AG08396 (cell line): ENCODE data around the gene SH3GL2.

Experiments
- DNase-seq: peaks from one replicate; pipeline ENCODE4 v3.0.0; 2012; ENCODE audit warnings: low spot score, mixed read lengths

Gene SH3GL2

DNA sequence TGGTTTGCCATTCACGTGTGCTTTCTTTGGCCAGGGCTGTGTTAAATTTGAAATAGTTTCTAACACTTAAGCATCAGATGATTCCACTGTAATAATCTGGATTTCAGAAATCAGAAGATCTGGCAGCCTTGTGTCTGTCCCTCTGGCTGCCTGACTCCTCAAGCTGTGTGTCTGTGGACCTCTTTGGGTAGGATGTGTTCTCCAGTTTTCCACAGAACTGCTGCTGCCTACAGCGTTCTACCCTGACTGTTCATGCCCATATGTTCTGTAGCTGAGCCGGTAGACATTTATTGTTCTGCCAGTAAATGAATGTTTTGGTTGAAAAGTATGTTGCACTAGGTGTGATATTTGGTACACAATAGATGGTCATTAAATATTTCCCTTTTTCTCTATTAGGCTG is 81.3 kb downstream of the SH3GL2 start:
- no peak for DNase-seq

DNA sequence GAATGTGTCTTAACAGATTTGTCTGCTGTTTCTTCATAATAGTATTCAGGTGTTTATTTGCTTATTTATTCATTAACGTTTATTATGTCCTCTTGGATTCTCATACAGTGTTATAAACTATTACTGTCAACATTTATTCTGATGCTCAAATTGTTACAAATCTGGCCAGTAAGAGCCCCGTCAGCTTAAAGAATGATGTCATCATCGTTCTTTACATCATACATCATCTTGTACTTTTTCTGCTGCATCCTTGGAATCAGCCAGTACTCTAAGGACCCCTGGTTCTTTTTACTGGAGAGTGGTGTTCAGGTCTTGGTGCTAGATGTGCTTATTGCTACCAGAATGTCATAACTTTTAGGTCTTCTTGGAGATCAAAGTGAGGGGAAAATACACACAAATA is 86.6 kb downstream of the SH3GL2 start:
- no peak for DNase-seq

DNA sequence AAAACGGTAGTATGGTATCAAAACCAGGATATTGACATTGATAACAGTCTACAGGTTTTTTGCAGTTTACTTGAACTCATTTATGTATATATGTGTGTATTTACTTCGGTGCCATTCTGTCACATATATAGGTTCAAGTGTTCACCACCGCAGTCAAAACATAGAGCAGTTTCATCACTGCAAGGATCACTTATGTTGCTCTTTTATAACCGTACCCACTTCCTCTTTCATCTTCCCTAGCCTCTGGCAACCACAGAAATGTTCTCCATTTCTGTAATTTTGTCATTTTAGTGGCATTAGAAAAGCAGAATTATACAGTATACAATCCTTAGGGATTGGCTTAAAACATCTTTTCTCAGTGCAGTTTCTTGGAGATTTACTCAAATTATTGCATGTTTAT is 90.3 kb downstream of the SH3GL2 start:
- DNase-seq, result no peak

DNA sequence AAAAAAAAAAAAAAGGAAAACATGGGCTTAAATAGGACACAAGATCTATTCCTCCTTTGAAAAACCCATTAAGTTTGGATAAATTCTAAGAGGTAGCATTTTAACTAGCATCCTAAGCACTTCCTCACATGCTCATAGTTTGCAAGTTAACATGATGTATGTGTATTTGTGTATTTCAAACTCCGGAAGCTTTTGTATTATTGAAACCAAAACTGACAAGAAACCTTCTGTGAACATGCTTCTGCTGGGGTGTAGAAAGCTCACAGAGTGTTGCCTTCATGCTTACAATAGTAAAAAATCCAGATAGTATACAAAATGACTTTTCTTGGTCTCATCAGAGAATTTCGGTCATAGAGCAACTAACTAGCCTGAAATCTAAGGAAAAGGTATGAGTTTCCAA is 103.8 kb downstream of the SH3GL2 start:
- no peak for DNase-seq

DNA sequence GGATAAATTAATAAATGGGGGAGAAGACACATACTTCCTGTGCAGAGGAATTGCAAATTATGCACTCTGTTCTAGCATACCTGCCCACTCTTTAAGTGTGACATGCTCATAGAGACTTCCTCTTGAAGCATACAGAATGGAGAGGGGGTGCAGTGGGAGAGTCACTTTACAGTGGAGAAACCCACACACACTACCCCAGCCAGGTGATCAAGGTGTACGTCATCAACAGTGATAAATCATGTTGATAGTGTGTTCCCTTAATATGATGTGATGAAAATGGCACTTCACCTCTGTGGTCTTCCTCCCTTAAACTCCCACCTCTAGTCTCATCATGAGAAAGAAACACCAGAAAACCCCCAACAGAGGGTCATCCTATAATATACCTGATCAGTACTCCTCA is 110.0 kb downstream of the SH3GL2 start:
- DNase-seq, result no peak

DNA sequence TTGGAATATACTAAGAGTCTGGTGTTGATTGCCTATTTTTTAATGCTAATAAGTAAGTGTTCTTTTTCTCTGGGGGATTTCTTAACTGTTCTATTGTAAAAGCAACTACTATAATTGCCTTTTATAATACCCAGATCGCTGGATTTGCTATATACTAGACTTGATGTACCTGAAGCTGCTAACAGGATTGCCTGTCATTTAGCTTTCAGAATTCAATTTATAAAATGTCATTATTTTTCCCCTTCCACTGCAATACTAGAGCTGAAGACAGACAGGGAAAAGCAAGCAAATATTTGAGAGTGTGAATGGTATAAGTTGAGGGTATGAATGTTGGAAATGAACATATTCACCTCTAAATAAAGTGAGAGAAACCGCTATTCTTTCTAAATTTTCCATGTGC is 115.5 kb downstream of the SH3GL2 start:
- no peak for DNase-seq

DNA sequence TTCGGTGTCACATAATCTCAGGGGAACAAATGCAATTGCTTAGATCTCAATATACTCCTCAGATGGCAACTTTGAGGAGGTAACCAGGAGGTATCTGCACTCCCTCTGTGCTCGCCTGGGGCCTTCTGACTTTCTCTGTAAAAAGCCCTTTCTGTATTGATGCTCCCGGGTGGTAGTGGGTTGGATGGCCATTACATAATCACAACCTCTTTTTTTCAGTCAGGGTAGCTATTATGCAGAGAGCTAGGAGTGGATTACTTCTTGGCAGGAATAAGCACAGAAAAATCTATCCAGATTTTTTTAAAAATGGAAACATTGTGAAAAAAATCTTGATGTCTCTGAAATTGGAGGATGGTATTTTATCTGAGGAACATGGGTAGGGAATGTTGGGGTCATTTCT is 116.6 kb downstream of the SH3GL2 start:
- DNase-seq, result no peak

DNA sequence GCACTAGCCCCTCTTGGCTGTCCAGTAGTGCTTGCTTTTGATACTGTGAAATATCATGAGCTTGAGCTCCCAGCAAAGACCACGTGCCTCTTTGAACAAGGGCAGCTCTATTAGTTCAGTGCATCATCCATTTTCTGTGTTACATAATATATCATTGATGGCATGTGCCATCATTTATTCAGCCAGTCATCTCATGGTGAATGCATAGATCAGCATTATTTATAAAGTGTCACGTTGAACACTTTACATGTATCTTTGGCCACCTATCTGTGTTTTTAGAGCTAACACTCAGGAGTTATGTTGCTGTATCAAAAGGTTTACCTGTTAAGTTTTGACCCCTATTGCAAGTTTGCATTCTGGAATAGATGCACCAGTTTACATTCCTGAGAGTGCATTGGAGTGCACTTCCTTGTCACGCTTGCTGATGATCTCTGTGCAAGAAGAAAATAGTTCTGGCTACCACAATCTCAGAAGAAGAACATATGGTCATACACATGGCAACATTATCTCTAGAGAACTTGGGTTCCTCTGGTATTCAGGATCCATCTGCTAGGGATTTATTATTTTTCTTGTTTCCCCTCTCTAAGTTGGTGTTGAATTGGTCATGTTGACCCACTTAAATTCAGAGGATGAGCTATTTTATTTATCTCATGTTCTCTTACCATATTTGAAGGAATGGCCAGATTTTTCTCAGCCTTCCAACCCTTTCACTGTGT is 120.9 kb downstream of the SH3GL2 start:
- no peak for DNase-seq

DNA sequence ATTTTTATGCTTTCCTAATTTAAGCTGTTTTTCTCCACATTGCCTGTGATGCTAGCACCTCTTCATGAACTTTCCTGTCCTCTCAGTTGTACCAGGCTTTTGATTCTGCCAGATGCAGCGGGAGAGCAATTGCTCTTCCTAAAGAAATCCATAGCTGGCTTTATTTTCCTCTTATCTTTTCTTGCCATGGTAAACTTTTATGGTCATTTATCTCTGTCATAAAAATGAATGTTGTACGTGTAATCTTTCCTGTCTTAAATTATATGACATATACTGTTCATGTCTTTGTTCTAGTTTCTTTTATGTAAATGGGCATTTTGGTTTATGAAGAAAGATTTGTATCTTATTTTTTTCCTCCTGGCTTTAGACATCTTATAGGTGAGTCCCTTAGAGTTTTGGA is 127.5 kb downstream of the SH3GL2 start:
- DNase-seq, result no peak

DNA sequence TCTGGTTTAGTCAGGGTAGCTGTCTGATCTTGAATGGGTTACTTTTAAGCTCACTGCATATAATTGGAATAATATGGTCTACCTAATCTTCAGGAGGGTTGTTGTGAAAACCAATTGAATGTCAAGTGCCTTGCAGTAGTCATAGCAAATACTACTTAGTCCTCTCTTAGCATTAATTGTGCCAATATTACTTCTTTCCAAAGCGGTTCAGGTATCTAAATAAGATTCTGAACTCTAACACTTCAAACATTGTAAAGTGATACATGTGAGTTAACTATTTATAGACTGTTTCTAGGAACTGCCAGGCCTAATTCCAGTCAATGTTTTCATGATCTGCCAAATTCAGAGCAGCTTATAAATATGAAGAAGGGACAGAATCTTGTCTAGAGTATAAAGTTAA is 140.2 kb downstream of the SH3GL2 start:
- DNase-seq, result no peak

DNA sequence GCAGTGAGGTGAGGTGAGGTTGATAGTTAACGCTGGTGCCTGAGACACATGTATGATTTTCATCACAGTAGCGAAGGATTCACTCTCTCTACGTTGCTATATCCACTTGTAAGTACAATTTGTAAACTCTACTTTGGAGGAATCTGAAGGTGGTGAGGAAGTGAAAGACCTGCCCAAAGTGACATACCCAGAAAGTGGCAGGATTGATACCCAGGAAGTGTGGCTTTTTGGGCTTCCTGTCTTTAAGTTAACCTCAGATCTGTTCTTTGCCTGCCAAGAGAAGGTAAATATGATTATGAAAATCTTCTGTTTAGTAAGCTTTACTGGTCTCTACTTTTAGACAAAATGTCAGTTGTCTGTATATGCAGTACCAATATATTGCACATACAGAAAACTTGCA is 143.1 kb downstream of the SH3GL2 start:
- no peak for DNase-seq

DNA sequence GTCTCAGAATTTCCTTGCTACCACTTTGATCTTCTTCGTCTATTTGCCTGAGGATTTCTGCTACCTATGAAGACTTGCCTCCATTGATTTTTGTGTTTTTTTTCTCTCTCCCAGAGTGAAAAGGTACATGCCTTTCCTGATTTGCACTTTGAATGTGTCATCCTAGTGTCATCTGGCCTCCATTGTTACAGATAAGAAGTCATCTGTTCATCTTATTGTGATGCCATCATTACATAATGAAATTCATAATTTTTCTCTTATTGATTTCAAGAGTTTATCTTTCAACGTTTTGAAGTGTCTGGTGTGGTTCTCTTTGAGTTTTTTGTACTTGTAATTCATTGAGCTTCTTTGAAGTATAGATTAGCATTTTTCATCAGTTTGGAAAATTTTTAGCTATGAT is 144.8 kb downstream of the SH3GL2 start:
- no peak for DNase-seq

DNA sequence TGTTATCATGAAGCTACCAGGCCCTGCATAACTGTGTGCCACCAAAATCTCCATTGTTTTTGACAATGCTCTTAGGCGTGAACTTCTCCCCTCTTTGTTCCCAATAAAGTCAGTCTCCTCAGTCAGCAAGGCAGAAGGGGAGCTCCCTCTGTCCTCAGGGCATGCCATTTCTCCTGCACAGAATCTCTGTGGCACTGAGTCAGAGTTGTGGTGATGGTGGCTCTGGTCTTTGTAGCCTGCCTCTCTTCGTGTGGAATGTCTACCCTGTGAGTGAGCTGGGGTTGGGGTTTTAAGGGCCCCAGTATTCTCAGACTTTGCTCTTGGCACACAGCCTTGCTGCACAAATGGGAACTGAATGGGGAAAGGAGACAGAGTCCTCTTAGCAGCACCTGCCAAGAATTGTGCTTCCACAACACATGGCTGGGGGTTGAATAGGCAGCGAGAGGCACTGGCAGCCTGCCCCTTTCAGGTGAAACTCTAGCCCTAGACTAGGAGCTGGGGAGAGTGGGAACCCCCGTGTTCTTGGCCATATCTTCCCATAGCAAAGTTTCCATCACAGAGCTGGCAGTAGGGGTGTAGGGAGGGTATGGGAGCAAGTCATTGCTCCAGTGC is 146.6 kb downstream of the SH3GL2 start:
- no peak for DNase-seq

DNA sequence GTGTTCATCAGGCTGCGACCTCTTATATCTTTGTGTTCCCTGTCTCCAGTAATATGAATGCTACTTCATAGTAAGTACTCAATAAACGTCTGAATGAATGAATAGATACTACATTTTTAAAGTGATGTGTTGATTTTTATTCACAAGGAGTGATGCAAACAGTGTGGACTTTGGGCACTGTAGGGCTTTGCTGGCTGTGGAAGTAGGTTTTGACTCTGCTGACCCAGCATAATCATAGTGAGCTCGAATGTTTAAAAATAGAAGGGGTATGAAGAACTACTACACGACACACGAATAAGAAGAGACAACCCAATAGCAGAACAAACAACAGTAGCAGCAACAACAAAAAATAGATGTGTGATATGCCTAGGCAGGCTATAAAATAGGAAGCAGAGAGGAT is 147.4 kb downstream of the SH3GL2 start:
- DNase-seq, result no peak

DNA sequence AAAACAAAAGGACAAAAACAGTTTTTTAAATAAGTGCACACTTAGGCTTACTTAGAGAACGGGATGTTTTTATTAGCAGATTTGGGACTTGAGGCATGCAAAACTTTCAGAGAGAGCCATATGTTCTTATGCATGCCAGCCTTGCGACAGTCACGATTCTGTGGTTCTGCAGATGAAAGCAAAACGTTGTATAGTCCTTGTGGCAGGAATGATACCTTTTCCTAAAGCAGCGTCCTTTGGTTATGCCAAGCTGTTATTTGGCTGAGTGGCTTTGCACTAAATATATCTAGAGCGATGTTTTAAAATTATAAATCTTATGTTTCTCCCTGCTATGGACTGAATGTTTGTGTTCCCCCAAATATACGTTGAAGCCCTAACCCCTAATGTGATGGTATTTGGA is 152.0 kb downstream of the SH3GL2 start:
- no peak for DNase-seq

DNA sequence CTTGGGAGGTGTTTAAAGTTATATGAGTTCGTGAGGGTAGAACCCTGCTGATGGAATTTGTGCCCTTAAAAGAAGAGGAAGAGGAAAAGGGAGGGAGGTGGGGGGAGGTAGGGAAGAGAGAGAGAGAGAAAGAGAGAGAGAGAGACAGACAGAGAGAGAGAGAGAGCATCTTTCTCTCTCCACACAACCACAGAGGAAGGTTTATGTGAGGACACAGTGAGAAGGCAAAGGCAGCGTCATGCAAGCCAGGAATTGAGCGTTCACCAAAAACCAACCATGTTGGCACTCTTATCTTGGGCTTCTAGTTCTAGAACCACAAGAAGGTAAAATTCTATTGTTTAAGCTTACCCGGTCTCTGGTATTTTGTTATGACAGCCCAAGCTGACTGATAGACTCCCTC is 152.4 kb downstream of the SH3GL2 start:
- DNase-seq, result no peak

DNA sequence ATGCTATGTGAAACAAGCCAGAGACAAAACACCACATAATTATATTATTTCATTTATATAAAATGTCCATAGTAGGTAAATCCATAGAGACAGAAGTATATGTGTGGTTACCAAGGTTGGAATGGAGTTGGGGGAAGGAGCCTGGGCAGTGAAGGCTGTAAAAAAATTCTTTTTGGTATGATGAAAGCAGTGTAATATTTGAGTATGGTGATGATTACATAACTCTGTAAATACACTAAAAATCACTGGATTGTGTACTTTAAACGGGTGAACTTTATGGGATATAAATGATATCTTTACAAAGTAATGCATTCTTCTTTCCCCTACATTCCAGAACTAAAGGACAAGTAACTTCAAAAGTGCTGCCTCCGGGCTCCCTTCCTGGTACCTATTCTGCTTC is 155.8 kb downstream of the SH3GL2 start:
- DNase-seq, result no peak

DNA sequence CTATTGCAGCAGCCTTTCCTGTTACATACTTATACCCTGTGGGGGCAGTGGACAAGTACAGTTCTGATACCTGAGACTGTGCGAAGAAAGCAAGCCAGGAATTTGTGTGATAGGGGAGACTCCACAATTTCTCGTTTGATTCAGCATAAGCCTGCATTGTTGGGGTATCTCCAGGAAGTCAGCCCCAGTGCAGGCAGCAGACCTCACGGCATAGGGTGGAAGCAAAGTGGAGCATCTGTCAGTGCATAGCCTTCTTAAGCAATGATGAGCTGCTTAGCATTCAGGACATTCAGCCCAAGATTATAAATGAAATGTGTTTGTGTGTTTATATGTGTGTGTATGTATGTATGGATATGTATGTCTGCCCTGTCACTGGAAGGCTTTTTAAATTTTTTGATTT is 157.0 kb downstream of the SH3GL2 start:
- DNase-seq, result no peak

DNA sequence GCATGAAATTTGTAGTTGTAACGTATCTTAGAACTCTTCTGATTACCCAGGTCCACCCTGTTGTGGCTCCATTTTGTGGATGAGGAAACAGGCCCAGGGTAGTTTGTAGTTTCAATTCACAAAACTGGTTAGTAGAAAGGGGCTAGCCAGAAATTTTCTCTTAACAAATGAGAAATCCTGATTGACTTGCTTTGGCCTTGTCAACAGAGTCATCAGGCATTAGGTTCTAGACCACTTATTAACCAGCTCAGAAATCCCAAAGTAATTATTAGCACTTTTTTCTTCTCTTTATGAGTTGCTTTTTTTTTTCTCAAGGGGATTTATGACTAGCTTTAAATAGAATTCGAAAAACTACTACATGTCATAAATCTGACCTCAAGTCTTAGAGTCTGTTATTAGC is 160.2 kb downstream of the SH3GL2 start:
- no peak for DNase-seq

DNA sequence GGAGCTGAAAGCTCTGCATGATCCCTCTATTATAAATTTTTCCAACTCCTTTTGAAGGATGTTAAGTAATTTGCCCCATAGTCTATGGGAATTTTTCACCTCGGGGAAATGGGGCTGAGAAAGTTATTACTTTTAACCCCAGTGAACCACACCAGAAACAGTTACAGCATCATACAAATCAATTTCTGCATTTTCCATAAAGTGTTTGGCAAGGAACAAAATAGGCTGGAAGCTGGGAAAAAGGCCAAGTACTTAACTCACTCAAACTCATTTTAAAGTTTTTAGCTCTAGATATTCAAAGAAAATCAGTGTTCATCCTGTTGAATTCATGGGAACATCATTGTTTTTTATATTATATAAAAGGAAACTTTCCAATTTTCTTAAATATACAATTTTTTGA is 160.9 kb downstream of the SH3GL2 start:
- DNase-seq, result no peak

DNA sequence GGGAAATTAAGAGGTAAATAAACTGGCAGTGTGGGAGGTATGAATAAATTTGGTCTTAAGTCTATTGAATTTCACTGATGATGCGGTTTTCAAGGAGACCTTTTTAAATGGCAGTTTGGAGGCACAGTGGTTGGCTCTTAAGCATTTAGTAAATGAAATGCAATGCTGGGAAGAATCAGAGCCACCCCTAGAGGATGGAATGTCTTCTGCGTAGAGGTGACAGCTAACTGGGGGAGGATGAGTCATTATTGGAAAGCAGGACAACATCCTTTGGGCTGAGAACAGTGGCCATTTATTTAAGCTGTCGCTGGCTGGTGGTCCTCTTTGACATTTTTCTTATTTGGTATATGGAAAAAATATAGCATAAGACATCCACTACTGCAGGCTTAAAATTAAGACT is 163.2 kb downstream of the SH3GL2 start:
- DNase-seq, result no peak

DNA sequence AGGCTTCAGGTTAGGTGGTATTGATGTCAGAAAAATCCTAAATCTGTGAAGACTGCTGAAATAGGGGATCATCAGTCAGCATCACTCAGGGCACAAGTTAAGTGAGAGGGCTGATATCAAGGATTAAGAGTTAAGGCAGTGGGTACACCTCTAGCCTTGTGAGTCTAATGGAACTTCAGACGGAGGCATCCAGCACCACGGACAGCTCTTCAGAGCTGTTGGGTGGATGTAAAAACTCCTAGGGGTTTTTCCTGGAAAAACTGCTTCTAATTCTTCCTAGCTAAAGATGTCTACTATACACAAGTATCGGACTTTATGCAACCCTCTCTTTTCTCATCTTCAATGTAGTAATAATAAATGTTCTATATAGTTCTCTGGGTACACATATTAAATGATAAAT is 165.9 kb downstream of the SH3GL2 start:
- DNase-seq, result no peak

DNA sequence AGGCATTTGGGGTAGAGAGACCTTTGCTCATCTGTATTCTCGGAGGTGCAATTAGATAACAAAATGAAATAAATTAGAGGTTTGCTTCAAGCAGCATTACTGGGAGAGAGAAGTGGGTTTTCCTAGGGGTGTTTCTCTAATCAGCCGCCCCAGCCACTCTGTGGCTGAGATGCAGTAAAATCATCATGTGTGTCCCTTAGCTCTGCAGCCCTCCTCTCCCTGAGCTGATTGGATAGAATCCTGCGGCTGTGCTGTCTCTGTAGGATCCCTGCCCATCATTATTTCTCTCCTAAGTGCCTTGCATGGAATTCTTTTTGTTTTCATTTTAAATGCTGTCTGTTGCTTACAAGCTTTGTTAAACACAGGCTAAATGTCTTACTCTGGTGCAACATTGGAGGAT is 171.4 kb downstream of the SH3GL2 start:
- DNase-seq, result no peak

DNA sequence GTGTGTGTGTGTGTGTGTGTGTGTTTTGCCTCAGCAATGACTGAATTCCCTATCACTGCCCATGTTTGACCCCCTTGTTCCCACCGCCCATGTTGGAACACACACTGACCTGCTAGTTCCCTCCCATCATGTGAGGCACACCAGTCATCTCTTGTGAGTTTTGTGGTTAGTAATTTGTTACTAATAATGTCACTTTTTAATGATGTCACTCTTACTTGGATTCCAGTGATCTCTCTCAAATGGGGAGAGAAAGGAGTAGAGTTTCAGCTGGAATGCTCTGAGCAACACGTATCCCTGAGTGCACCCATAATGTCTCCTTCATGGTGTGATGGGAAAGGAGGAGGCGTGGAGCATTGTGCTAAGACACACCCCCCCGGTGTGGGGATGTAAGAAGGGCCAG is 172.6 kb downstream of the SH3GL2 start:
- no peak for DNase-seq
